HCT116 (cell line): ENCODE measurements around the gene IARS1.

Experiments used
- CEBPB ChIP-seq: IDR thresholded peaks from 2 replicates; pipeline ENCODE4 v1.6.1; 2012; ENCODE audit warnings: low read depth
- CTCF ChIP-seq, 3 experiments: fragments of 200-600 bp in 1 of 3; sonication (generic) in 1 of 3; IDR thresholded peaks in 2 of 3; conservative IDR thresholded peaks in 1 of 3; 2 replicates each; pipeline ENCODE4 v1.5.1; 2012 to 2017; ENCODE audit warnings: low read depth in 2 of 3, low read length in 2 of 3, antibody characterized with exemption in 1 of 3, borderline replicate concordance in 1 of 3, control low read depth in 1 of 3, mild to moderate bottlenecking in 1 of 3, mixed read lengths in 1 of 3, mixed run types in 1 of 3, moderate library complexity in 1 of 3; ENCODE audit not compliant: insufficient read depth in 1 of 3
- EZH2 ChIP-seq: fragments of 200-600 bp; sonication (generic); IDR thresholded peaks from 2 replicates; pipeline ENCODE4 v1.6.1; 2017; ENCODE audit warnings: antibody characterized with exemption, mixed run types
- POLR2A ChIP-seq: IDR thresholded peaks from 2 replicates; pipeline ENCODE4 v1.7.0; 2011; ENCODE audit warnings: borderline replicate concordance; ENCODE audit not compliant: insufficient read depth, insufficient read length; ENCODE audit errors: extremely low read depth
- RAD21 ChIP-seq: IDR thresholded peaks from 2 replicates; pipeline ENCODE4 v1.6.1; 2012; ENCODE audit warnings: low read depth, mild to moderate bottlenecking

- TF ChIP-seq RAD21 (no peak), CTCF (IDR thresholded peaks at IDR 0.05 in 2 of 3, conservative IDR thresholded peaks at IDR 0.05 in 1 of 3; ENCODE audit: borderline replicate concordance in 1 of 3, insufficient read depth in 1 of 3, low read depth in 2 of 3, low read length in 2 of 3) (no peak), POLR2A (no peak), CEBPB (no peak), EZH2 (no peak)
Measured at GRCh38 chr9:92253656-92254055, 39.8 kb downstream of the IARS1 start.
